Mesenchymal stem cell (in vitro differentiated cells and primary cell): ENCODE results near the gene ABI3.
A peak's percentile ranks its signal among the peaks of the same experiment; 100 is the strongest.

Source experiments
- DNase-seq: peaks from one replicate; pipeline ENCODE4 v3.0.0-alpha.2; 2013
- H2AFZ ChIP-seq: one replicate; pipeline ENCODE4 v1.6.1; 2013; ENCODE audit warnings: low read depth, mild to moderate bottlenecking, control low read depth, inconsistent platforms, low read length, moderate library complexity
- H2AK5ac ChIP-seq: 2 replicates; pipeline ENCODE4 v1.6.1; 2013; ENCODE audit warnings: low read length, moderate library complexity, mild to moderate bottlenecking, inconsistent platforms; ENCODE audit not compliant: severe bottlenecking
- H2BK120ac ChIP-seq: one replicate; pipeline ENCODE4 v1.6.1; 2013; ENCODE audit warnings: low read depth, mild to moderate bottlenecking, inconsistent platforms, low read length, moderate library complexity
- H2BK12ac ChIP-seq, 2 experiments: one replicate each; pipeline ENCODE4 v1.6.1; 2013; ENCODE audit warnings: inconsistent platforms in 2 of 2, low read length in 2 of 2, mild to moderate bottlenecking in 2 of 2, moderate library complexity in 2 of 2, control low read depth in 1 of 2
- H2BK15ac ChIP-seq: one replicate; pipeline ENCODE4 v1.6.1; 2013; ENCODE audit warnings: mild to moderate bottlenecking, low read depth, inconsistent platforms; ENCODE audit not compliant: poor library complexity, severe bottlenecking
- H2BK5ac ChIP-seq: 2 replicates; pipeline ENCODE4 v1.6.1; 2013; ENCODE audit warnings: low read depth, mild to moderate bottlenecking, low read length, control low read depth, inconsistent platforms; ENCODE audit not compliant: poor library complexity, severe bottlenecking
- H3K14ac ChIP-seq, 2 experiments: one replicate each; pipeline ENCODE4 v1.6.1; 2013; ENCODE audit warnings: inconsistent platforms in 2 of 2, low read length in 2 of 2, control low read depth in 1 of 2, mild to moderate bottlenecking in 1 of 2, moderate library complexity in 1 of 2
- H3K18ac ChIP-seq, 2 experiments: one replicate each; pipeline ENCODE4 v1.6.1; 2013; ENCODE audit warnings: inconsistent platforms in 2 of 2, low read length in 2 of 2, control low read depth in 1 of 2, low read depth in 1 of 2, mild to moderate bottlenecking in 1 of 2
- H3K23ac ChIP-seq, 2 experiments: one replicate each; pipeline ENCODE4 v1.6.1; 2013; ENCODE audit warnings: inconsistent platforms in 2 of 2, low read length in 2 of 2, mild to moderate bottlenecking in 2 of 2, moderate library complexity in 2 of 2, control low read depth in 1 of 2
- H3K27ac ChIP-seq: 2 replicates; pipeline ENCODE4 v1.5.1; 2013; ENCODE audit warnings: mild to moderate bottlenecking, moderate library complexity, low read length, control low read depth, inconsistent platforms; ENCODE audit not compliant: poor library complexity, severe bottlenecking
- H3K27me3 ChIP-seq, 2 experiments: 2 replicates each; pipeline versions ENCODE4 v1.6.1 to v1.7.0; 2013; ENCODE audit warnings: low read length in 2 of 2, mild to moderate bottlenecking in 2 of 2, moderate library complexity in 2 of 2, control low read depth in 1 of 2, inconsistent platforms in 1 of 2; ENCODE audit not compliant: control insufficient read depth in 1 of 2, insufficient read depth in 1 of 2
- H3K36me3 ChIP-seq, 2 experiments: 2 replicates each; pipeline versions ENCODE4 v1.6.1 to v1.7.0; 2013; ENCODE audit warnings: low read length in 2 of 2, control low read depth in 1 of 2, inconsistent platforms in 1 of 2, low read depth in 1 of 2, mild to moderate bottlenecking in 1 of 2; ENCODE audit not compliant: insufficient read depth in 2 of 2, control insufficient read depth in 1 of 2
- H3K4ac ChIP-seq, 2 experiments: one replicate each; pipeline ENCODE4 v1.6.1; 2013; ENCODE audit warnings: inconsistent platforms in 2 of 2, low read length in 2 of 2, mild to moderate bottlenecking in 2 of 2, moderate library complexity in 2 of 2, control low read depth in 1 of 2, low read depth in 1 of 2
- H3K4me1 ChIP-seq: 2 replicates; pipeline ENCODE4 v1.6.1; 2013; ENCODE audit warnings: low read depth, low read length, control low read depth; ENCODE audit not compliant: control insufficient read depth, insufficient read depth
- H3K4me2 ChIP-seq: 2 replicates; pipeline ENCODE4 v1.6.1; 2013; ENCODE audit warnings: low read length, mild to moderate bottlenecking, inconsistent platforms; ENCODE audit not compliant: poor library complexity, severe bottlenecking
- H3K4me3 ChIP-seq, 2 experiments: 2 replicates each; pipeline versions ENCODE4 v1.5.1 to v1.7.0; 2013; ENCODE audit warnings: low read length in 2 of 2, mild to moderate bottlenecking in 2 of 2, control low read depth in 1 of 2, low read depth in 1 of 2; ENCODE audit not compliant: insufficient read depth in 1 of 2
- H3K79me1 ChIP-seq: replicated peaks from 2 replicates; pipeline ENCODE4 v1.6.1; 2013; ENCODE audit warnings: mild to moderate bottlenecking, control low read depth, low read length, inconsistent platforms; ENCODE audit not compliant: poor library complexity, severe bottlenecking
- H3K9ac ChIP-seq: 2 replicates; pipeline ENCODE4 v1.7.0; 2013; ENCODE audit warnings: mild to moderate bottlenecking, low read length, moderate library complexity
- H3K9me3 ChIP-seq: 2 replicates; pipeline ENCODE4 v1.7.0; 2013; ENCODE audit warnings: mild to moderate bottlenecking, low read length; ENCODE audit not compliant: control insufficient read depth
- H4K8ac ChIP-seq: one replicate; pipeline ENCODE4 v1.6.1; 2013; ENCODE audit warnings: inconsistent platforms, mild to moderate bottlenecking, low read length, moderate library complexity
- H4K91ac ChIP-seq: one replicate; pipeline ENCODE4 v1.6.1; 2013; ENCODE audit warnings: mild to moderate bottlenecking, low read length, inconsistent platforms
- WGBS: methylation state at CpG from one replicate; pipeline ENCODE4 v1.1.7; 2013; ENCODE audit warnings: mixed read lengths; 5-methylcytosine and 5-hydroxymethylcytosine counted together

The ABI3 gene

GRCh38 chr17:49229076-49229804 lies 18.7 kb downstream of the ABI3 start:
- Histone ChIP-seq H3K27me3 (peaks cover 30 to 64% of the 10 kb centered on the region in 2 experiments), H2AK5ac (no peak overlapping the region), H2BK120ac (no peak overlapping the region), H2BK5ac (no peak overlapping the region), H3K4me1 (peaks cover 21% of the 10 kb centered on the region), H3K4ac (no peak overlapping the region), H3K27ac (no peak overlapping the region), H3K36me3 (no peaks in the 10 kb centered on the region), H3K4me3 (no peak overlapping the region), H3K18ac (no peak overlapping the region), H2BK15ac (no peak overlapping the region), H4K91ac (no peak overlapping the region), H2AFZ (no peak overlapping the region), H4K8ac (no peak overlapping the region), H3K23ac (no peak overlapping the region), H2BK12ac (no peak overlapping the region), H3K79me1 (no peaks in the 10 kb centered on the region), H3K14ac (no peak overlapping the region), H3K9ac (no peak overlapping the region), H3K4me2 (no peak overlapping the region), H3K9me3 (no peaks in the 10 kb centered on the region)
- WGBS = 54% methylated on average over 4 of the region's 6 CpGs
- DNase-seq = no peak

- Histone ChIP-seq H3K27ac (no peak overlapping the region), H3K14ac (no peak overlapping the region), H3K4ac (no peak overlapping the region), H4K91ac (no peak overlapping the region), H3K23ac (peak overlapping the region in 1 of 2 experiments; percentile 5), H3K79me1 (no peaks in the 10 kb centered on the region), H2BK120ac (no peak overlapping the region), H2BK15ac (peak overlapping the region; percentile 52), H2AFZ (peak overlapping the region; percentile 66), H2BK12ac (peak overlapping the region in 1 of 2 experiments; percentile 6), H3K9ac (peak overlapping the region; percentile 59), H3K27me3 (peaks cover 23 to 57% of the 10 kb centered on the region in 2 experiments), H2AK5ac (no peak overlapping the region), H3K9me3 (no peaks in the 10 kb centered on the region), H3K4me1 (peaks cover 14% of the 10 kb centered on the region), H3K4me2 (peak overlapping the region; percentile 85), H4K8ac (no peak overlapping the region), H3K18ac (peak overlapping the region; percentile 1 to 60), H2BK5ac (no peak overlapping the region), H3K36me3 (no peaks in the 10 kb centered on the region), H3K4me3 (peak overlapping the region; percentile 75 to 92)
- 25% methylated on average over 23 of the region's 36 CpGs for WGBS
- DNase-seq = peak; percentile 16
These were observed 19.5 kb downstream of the ABI3 start for GRCh38 chr17:49229805-49230600.

- Histone ChIP-seq H3K9ac (peak within 1 kb of the TSS; percentile 74), H2BK15ac (peak within 1 kb of the TSS; percentile 52), H2AFZ (peak within 1 kb of the TSS; percentile 100), H3K79me1 (no peaks in the 10 kb centered on the region), H2BK5ac (no peak within 1 kb of the TSS), H4K8ac (no peak within 1 kb of the TSS), H3K18ac (peak within 1 kb of the TSS; percentile 21 to 76), H3K4ac (peak within 1 kb of the TSS in 1 of 2 experiments; percentile 28), H3K4me1 (peaks cover 14% of the 10 kb centered on the region), H2AK5ac (no peak within 1 kb of the TSS), H3K23ac (peak within 1 kb of the TSS in 1 of 2 experiments; percentile 5), H3K4me2 (peak within 1 kb of the TSS; percentile 85), H3K27me3 (peaks cover 18 to 53% of the 10 kb centered on the region in 2 experiments), H3K36me3 (no peaks in the 10 kb centered on the region), H3K14ac (no peak within 1 kb of the TSS), H4K91ac (no peak within 1 kb of the TSS), H2BK120ac (no peak within 1 kb of the TSS), H3K9me3 (no peaks in the 10 kb centered on the region), H2BK12ac (peak within 1 kb of the TSS in 1 of 2 experiments; percentile 32), H3K4me3 (peak within 1 kb of the TSS; percentile 75 to 92), H3K27ac (no peak within 1 kb of the TSS)
- peak; percentile 85 for DNase-seq
- WGBS = 11% methylated on average over 45 of the region's 58 CpGs
These were observed 20.4 kb downstream of the ABI3 start, which contains the start of gene PHOSPHO1 for GRCh38 chr17:49230636-49231562. Gene PHOSPHO1 (minus strand): TSS chr17:49230787. CDS start chr17:49226691, 4,096 bp downstream.
